Measurements from ENCODE around the gene MCCC2. TPM values are rescaled to one million over a fixed set of nuclear protein-coding genes. Genes with fewer than 3 reads are reported as not detected.
"Not testable (repeated sequence)": the region's sequence is repeated elsewhere in the genome, so short reads cannot be mapped to it uniquely, and the experiment has no call there.

Gene MCCC2
- total RNA-seq, 3 donors from 2014 or later = 48.6 to 143 (median 56.4) TPM

GRCh38 chr5:71633255-71634155 is 46.4 kb downstream of the MCCC2 start:
- Histone ChIP-seq H3K4me1 (peaks cover 0 to 4% of the 10 kb centered on the region in 2 donors), H3K27me3 (no peaks in the 10 kb centered on the region), H3K36me3 (peaks cover 11% of the 10 kb centered on the region), H3K27ac (no peak overlapping the region), H3K9me3 (peaks cover 0 to 2% of the 10 kb centered on the region in 2 donors), H3K4me3 (no peak overlapping the region)
- no peak for TF ChIP-seq POLR2A (IDR thresholded peaks at IDR 0.05)
- TF ChIP-seq POLR2AphosphoS5 (IDR thresholded peaks at IDR 0.05) = no peak
- no peak for TF ChIP-seq CTCF (IDR thresholded peaks at IDR 0.05)
- DNase-seq (ENCODE audit: low spot score in 2 of 2) = no peak
- intact Hi-C loops (cut with DNase I; ENCODE audit: low total_unique reads) = no loop called here

- H3K27me3 ChIP-seq = no peaks in the 10 kb centered on the region
- no peak overlapping the region for H3K4me3 ChIP-seq
- intact Hi-C loops (cut with DNase I; ENCODE audit: low total_unique reads) = no loop called here
- DNase-seq (ENCODE audit: low spot score in 2 of 2) = no peak
- H3K9me3 ChIP-seq = peaks cover 0 to 6% of the 10 kb centered on the region in 2 donors
- no peaks in the 10 kb centered on the region for H3K4me1 ChIP-seq
- no peak for TF ChIP-seq POLR2AphosphoS5 (IDR thresholded peaks at IDR 0.05)
- TF ChIP-seq CTCF (IDR thresholded peaks at IDR 0.05) = no peak
- TF ChIP-seq POLR2A (IDR thresholded peaks at IDR 0.05) = no peak
- peaks cover 15% of the 10 kb centered on the region for H3K36me3 ChIP-seq
- no peak overlapping the region for H3K27ac ChIP-seq
Measured at GRCh38 chr5:71637133-71637532, 50.0 kb downstream of the MCCC2 start.

GRCh38 chr5:71640408-71640807 is 53.3 kb downstream of the MCCC2 start:
- H3K4me1 ChIP-seq = no peaks in the 10 kb centered on the region
- H3K27me3 ChIP-seq = no peaks in the 10 kb centered on the region
- peaks cover 14% of the 10 kb centered on the region for H3K36me3 ChIP-seq
- TF ChIP-seq POLR2AphosphoS5 (IDR thresholded peaks at IDR 0.05) = no peak
- no peak for TF ChIP-seq CTCF (IDR thresholded peaks at IDR 0.05)
- TF ChIP-seq POLR2A (IDR thresholded peaks at IDR 0.05) = no peak
- intact Hi-C loops (cut with DNase I; ENCODE audit: low total_unique reads) = no loop called here
- H3K9me3 ChIP-seq = peaks cover 0 to 6% of the 10 kb centered on the region in 2 donors
- no peak for DNase-seq (ENCODE audit: low spot score in 2 of 2)
- no peak overlapping the region for H3K27ac ChIP-seq
- no peak overlapping the region for H3K4me3 ChIP-seq

GRCh38 chr5:71645030-71645429 is 57.9 kb downstream of the MCCC2 start:
- Histone ChIP-seq H3K27me3 (no peaks in the 10 kb centered on the region), H3K9me3 (no peaks in the 10 kb centered on the region), H3K36me3 (peaks cover 4% of the 10 kb centered on the region)

GRCh38 chr5:71650940-71651339 is 63.8 kb downstream of the MCCC2 start:
- H3K27ac ChIP-seq; H3K9me3 ChIP-seq; DNase-seq (ENCODE audit: low spot score in 2 of 2); H3K27me3 ChIP-seq; H3K4me1 ChIP-seq; H3K36me3 ChIP-seq; intact Hi-C loops (cut with DNase I; ENCODE audit: low total_unique reads); H3K4me3 ChIP-seq: not testable (repeated sequence)

More at GRCh38 chr5:71645030-71645429, 57.9 kb downstream of the MCCC2 start:
- Histone ChIP-seq H3K4me3 (no peak overlapping the region), H3K4me1 (no peaks in the 10 kb centered on the region), H3K27ac (no peak overlapping the region)
- DNase-seq (ENCODE audit: low spot score in 2 of 2) = no peak
- no peak for TF ChIP-seq POLR2AphosphoS5 (IDR thresholded peaks at IDR 0.05)
- TF ChIP-seq POLR2A (IDR thresholded peaks at IDR 0.05) = no peak
- no peak for TF ChIP-seq CTCF (IDR thresholded peaks at IDR 0.05)
- intact Hi-C loops (cut with DNase I; ENCODE audit: low total_unique reads) = no loop called here

All from breast epithelium (tissue), 4 donors.